Measurements from ENCODE around the gene HAPSTR1. TPM values are rescaled to one million over a fixed set of nuclear protein-coding genes. Genes with fewer than 3 reads are reported as not detected.

The HAPSTR1 gene
- polyA plus RNA-seq, 2 of the 4 experiments (the other 2 are of a cell fraction) = 22.4 to 36.9 TPM

DNA sequence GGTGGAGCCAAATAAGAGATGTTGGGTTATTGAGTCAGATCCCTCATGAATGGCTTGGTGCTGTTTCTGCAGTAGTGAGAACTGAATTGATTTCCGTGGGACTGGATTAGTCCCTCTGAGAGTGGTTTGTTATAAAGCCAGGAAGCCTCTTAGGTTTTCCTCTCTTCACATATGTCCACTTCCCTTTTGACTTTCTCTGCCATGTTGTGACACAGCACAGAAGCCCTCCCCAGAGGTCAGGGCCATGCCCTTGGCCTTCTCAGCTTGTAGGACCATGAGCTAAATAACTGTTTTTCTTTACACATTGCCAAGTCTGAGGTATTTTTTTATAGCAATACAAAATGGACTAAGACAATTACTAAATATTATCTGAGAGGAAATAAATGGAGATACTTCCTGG lies 10.3 kb upstream of the HAPSTR1 start:
- ATAC-seq = no peak
- CTCF ChIA-PET = no interaction called here
- DNase-seq (ENCODE audit: low read depth in 1 of 2, low spot score in 1 of 2) = no peak
- H3K27ac ChIP-seq = no peak overlapping the region
- H3K4me1 ChIP-seq = peaks cover 19% of the 10 kb centered on the region
- POLR2A ChIA-PET = interaction anchor here (1.3 kb wide), 1 partner anchor 10 kb away, joined by 10 read pairs; the partner anchor contains the start of gene HAPSTR1
- peaks cover 15% of the 10 kb centered on the region; the same call in 2 of the 3 replicates for H3K9me3 ChIP-seq
- no peak overlapping the region for H3K4me3 ChIP-seq
- WGBS (ENCODE audit: missing lambda C conversion rate) = 90% methylated on average over 1 of the region's 1 CpG
- TF ChIP-seq TFCP2L1 (CRISPR knock-in tag; IDR thresholded peaks at IDR 0.05) (no peak), EHF (CRISPR knock-in tag; IDR thresholded peaks at IDR 0.05) (no peak), HOXB13 (CRISPR knock-in tag; IDR thresholded peaks at IDR 0.05; ENCODE audit: low read depth) (no peak), JUNB (IDR thresholded peaks at IDR 0.05) (no peak), ZFP36 (IDR thresholded peaks at IDR 0.05; ENCODE audit: borderline replicate concordance, partially characterized antibody) (no peak), TP53 (CRISPR knock-in tag; IDR thresholded peaks at IDR 0.05) (no peak), GATA3 (IDR thresholded peaks at IDR 0.05; ENCODE audit: borderline replicate concordance) (no peak), POLR2A (IDR thresholded peaks at IDR 0.05; ENCODE audit: low read length) (no peak), CBX8 (IDR thresholded peaks at IDR 0.05) (no peak), ZC3H11A (IDR thresholded peaks at IDR 0.05) (no peak)
- TF ChIP-seq, protein P1, sequence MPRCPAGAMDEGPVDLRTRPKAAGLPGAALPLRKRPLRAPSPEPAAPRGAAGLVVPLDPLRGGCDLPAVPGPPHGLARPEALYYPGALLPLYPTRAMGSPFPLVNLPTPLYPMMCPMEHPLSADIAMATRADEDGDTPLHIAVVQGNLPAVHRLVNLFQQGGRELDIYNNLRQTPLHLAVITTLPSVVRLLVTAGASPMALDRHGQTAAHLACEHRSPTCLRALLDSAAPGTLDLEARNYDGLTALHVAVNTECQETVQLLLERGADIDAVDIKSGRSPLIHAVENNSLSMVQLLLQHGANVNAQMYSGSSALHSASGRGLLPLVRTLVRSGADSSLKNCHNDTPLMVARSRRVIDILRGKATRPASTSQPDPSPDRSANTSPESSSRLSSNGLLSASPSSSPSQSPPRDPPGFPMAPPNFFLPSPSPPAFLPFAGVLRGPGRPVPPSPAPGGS (IDR thresholded peaks at IDR 0.05) = no peak
- TF ChIP-seq, protein P2, sequence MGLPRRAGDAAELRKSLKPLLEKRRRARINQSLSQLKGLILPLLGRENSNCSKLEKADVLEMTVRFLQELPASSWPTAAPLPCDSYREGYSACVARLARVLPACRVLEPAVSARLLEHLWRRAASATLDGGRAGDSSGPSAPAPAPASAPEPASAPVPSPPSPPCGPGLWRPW (IDR thresholded peaks at IDR 0.05) = no peak
- TF ChIP-seq, protein P3, sequence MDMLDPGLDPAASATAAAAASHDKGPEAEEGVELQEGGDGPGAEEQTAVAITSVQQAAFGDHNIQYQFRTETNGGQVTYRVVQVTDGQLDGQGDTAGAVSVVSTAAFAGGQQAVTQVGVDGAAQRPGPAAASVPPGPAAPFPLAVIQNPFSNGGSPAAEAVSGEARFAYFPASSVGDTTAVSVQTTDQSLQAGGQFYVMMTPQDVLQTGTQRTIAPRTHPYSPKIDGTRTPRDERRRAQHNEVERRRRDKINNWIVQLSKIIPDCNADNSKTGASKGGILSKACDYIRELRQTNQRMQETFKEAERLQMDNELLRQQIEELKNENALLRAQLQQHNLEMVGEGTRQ (IDR thresholded peaks at IDR 0.05) = no peak
- no peak for FAIRE-seq
- H3K4me2 ChIP-seq = no peak overlapping the region

DNA sequence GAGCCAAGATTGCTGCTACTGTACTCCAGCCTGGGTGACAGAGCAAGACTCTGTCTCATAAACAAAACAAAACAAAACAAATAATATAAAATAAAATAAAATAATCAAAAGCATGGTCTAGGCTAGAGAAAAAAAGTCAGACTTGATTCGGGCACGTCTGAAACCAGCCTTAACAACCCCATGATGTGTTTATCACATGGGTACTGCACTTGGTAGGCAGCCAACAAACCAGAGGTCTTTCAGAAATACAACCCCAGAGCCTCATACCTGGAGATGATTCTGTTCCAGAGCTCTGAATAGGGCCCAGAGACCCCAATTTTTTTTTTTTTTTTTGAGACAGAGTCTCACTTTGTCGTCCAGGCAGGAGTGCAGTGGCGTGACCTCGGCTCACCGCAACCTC lies 9.6 kb upstream of the HAPSTR1 start:
- POLR2A ChIA-PET = interaction anchor here (1.3 kb wide), 1 partner anchor 9 kb away, joined by 10 read pairs; the partner anchor contains the start of gene HAPSTR1
- FAIRE-seq = no peak
- 93% methylated on average over 6 of the region's 6 CpGs for whole genome bisulfite sequencing (ENCODE audit: missing lambda C conversion rate)
- TF ChIP-seq ZNF302 (CRISPR knock-in tag; IDR thresholded peaks at IDR 0.05) (no peak), HOXB13 (CRISPR knock-in tag; IDR thresholded peaks at IDR 0.05; ENCODE audit: low read depth) (no peak), FOSL2 (IDR thresholded peaks at IDR 0.05) (no peak), FOSL2 (CRISPR knock-in tag; IDR thresholded peaks at IDR 0.05) (no peak), POLR2AphosphoS2 (conservative IDR thresholded peaks at IDR 0.05; ENCODE audit: low read length) (no peak), GATA3 (IDR thresholded peaks at IDR 0.05; ENCODE audit: borderline replicate concordance) (no peak), RARB (CRISPR knock-in tag; IDR thresholded peaks at IDR 0.05) (no peak), HOXB5 (CRISPR knock-in tag; IDR thresholded peaks at IDR 0.05) (no peak), RCOR1 (IDR thresholded peaks at IDR 0.05; ENCODE audit: low read depth, low read length) (no peak), RAD21 (conservative IDR thresholded peaks at IDR 0.05 in 1 of 2, IDR thresholded peaks at IDR 0.05 in 1 of 2) (no peak), ZC3H11A (IDR thresholded peaks at IDR 0.05) (no peak), POLR2A (IDR thresholded peaks at IDR 0.05; ENCODE audit: low read length) (no peak), TP53 (CRISPR knock-in tag; IDR thresholded peaks at IDR 0.05) (no peak)
- TF ChIP-seq, protein P4, sequence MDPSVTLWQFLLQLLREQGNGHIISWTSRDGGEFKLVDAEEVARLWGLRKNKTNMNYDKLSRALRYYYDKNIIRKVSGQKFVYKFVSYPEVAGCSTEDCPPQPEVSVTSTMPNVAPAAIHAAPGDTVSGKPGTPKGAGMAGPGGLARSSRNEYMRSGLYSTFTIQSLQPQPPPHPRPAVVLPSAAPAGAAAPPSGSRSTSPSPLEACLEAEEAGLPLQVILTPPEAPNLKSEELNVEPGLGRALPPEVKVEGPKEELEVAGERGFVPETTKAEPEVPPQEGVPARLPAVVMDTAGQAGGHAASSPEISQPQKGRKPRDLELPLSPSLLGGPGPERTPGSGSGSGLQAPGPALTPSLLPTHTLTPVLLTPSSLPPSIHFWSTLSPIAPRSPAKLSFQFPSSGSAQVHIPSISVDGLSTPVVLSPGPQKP (IDR thresholded peaks at IDR 0.05; ENCODE audit: low read depth, low read length) = no peak
- TF ChIP-seq, protein P1 (IDR thresholded peaks at IDR 0.05) = no peak
- CTCF ChIA-PET = interaction anchor here (0.7 kb wide), 1 partner anchor 202 kb away, joined by 3 read pairs; no protein-coding TSS in a partner anchor
- H3K4me1 ChIP-seq = peaks cover 12% of the 10 kb centered on the region
- H3K4me3 ChIP-seq = no peak overlapping the region
- H3K9me3 ChIP-seq = peaks cover 15% of the 10 kb centered on the region; the same call in 2 of the 3 replicates
- DNase-seq (ENCODE audit: low read depth in 1 of 2, low spot score in 1 of 2) = no peak
- ATAC-seq = no peak
- H3K27ac ChIP-seq = peak overlapping the region in 1 of 2 experiments; percentile 3; a peak in 1 of 6 replicates
- H3K4me2 ChIP-seq = no peak overlapping the region

Data from A549 (cell line).